Measurements from ENCODE around the gene ACRBP.

The ACRBP gene

DNA sequence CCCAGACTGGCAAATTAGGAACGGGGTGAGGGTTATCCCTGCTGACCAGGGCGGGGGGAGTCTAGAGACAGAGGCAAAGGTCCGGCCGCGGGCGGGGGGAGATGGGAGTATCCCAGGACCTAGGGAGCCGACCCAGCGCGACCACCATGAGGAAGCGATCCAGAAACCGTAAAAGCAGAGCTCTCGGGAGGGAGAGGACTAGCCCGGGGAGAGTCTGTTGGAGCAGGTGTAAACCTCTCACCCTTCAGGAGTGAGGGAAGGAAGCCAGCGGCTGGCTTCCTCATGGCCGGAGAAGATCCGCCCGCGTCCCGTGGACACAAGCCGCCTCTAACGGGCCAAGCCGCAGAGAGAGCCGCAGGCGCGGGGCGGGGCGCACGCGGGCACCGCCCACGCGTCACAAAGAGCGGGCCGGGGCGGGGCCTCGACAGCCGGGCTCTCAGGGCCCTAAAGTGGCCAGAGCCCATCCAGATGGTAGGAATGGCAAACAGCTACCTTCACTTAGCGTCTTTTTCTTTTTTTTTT is at the start of gene ACRBP:
Gene ACRBP, minus strand, starts transcription at position 350 of the 522 bp plus-strand sequence. Its CDS starts 66 bp downstream, at position 284.
- H3K4me3 ChIP-seq (ENCODE audit: low read depth, low read length): peak within 1 kb of the TSS; percentile 55
- TF ChIP-seq, protein P1, sequence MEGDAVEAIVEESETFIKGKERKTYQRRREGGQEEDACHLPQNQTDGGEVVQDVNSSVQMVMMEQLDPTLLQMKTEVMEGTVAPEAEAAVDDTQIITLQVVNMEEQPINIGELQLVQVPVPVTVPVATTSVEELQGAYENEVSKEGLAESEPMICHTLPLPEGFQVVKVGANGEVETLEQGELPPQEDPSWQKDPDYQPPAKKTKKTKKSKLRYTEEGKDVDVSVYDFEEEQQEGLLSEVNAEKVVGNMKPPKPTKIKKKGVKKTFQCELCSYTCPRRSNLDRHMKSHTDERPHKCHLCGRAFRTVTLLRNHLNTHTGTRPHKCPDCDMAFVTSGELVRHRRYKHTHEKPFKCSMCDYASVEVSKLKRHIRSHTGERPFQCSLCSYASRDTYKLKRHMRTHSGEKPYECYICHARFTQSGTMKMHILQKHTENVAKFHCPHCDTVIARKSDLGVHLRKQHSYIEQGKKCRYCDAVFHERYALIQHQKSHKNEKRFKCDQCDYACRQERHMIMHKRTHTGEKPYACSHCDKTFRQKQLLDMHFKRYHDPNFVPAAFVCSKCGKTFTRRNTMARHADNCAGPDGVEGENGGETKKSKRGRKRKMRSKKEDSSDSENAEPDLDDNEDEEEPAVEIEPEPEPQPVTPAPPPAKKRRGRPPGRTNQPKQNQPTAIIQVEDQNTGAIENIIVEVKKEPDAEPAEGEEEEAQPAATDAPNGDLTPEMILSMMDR (IDR thresholded peaks at IDR 0.05; ENCODE audit: low read depth, low read length): no peak
- TF ChIP-seq MYC (IDR thresholded peaks at IDR 0.05; ENCODE audit: low read depth, low read length) (peak; percentile 40; the same call in 1 of the 2 replicates), POLR2A (IDR thresholded peaks at IDR 0.05; ENCODE audit: extremely low read depth, insufficient read length) (peak; percentile 71)
- TF ChIP-seq, protein P2, sequence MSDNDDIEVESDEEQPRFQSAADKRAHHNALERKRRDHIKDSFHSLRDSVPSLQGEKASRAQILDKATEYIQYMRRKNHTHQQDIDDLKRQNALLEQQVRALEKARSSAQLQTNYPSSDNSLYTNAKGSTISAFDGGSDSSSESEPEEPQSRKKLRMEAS (IDR thresholded peaks at IDR 0.05; ENCODE audit: low read depth, low read length): no peak
- DNase-seq (ENCODE audit: low read depth): peak; percentile 82

DNA sequence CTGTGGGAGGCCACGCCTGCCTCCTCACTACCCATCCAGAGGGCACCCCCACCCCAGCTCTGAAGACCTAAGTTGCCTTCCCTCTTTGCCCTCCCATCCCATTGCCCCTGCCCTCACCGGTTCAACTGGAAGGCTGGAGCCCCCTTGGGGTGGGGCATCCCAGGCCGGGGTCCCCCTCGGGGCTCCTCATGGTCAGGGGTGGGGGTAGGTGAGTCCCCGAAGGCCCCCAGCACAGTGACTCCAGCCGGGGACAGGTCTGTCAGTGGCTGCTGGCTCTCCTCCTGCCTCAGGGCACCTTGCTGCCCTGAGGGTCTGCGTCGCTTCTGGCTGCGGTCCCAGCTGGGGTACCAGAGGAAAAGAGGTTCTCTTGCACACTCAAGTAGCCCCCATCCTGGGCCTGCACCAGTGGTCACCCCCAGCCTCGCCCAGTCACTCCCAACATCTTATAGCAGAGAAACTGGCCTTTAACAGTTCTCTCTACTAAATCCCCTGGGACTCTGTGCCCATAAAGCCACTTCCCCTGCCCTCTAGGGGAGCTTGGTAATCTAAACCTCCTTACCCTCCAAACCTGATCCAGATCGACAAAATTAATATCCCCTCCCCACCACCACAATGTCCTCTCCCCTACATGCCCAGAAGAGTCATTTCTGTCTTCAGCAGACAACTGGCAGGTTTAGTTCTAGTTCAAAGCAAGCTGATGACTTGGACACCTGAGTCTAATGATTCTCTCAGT is 48.2 kb upstream of the ACRBP start:
- H3K4me3 ChIP-seq (ENCODE audit: low read depth, low read length): no peak overlapping the region
- peak; percentile 83 for DNase-seq (ENCODE audit: low read depth)
- no peak for TF ChIP-seq POLR2A (IDR thresholded peaks at IDR 0.05; ENCODE audit: extremely low read depth, insufficient read length)
- no peak for TF ChIP-seq MYC (IDR thresholded peaks at IDR 0.05; ENCODE audit: low read depth, low read length)
- TF ChIP-seq, protein P1 (IDR thresholded peaks at IDR 0.05; ENCODE audit: low read depth, low read length): no peak
- TF ChIP-seq, protein P2 (IDR thresholded peaks at IDR 0.05; ENCODE audit: low read depth, low read length): no peak

DNA sequence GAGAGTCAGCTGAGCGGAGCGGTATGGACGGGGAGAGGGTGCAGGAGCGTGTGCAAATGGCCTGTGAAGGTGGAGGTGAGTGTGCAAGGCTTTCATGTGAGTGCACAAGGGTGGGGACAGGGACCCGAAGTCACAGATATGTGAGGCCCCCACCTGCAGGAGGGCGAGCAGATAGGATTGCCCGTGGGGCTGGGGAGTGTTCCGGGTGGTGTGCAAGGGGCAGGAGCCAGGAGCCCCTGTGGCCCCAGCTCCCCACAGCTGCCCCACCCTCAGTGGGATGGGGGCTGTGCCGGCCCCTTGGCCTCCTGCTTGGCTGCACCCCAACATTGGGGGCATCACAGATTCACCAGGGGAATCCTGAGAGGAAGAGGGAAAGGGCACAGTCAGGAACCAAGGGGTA is 47.5 kb upstream of the ACRBP start:
- TF ChIP-seq POLR2A (IDR thresholded peaks at IDR 0.05; ENCODE audit: extremely low read depth, insufficient read length): no peak
- TF ChIP-seq MYC (IDR thresholded peaks at IDR 0.05; ENCODE audit: low read depth, low read length): no peak
- TF ChIP-seq, protein P1 (IDR thresholded peaks at IDR 0.05; ENCODE audit: low read depth, low read length): no peak
- TF ChIP-seq, protein P2 (IDR thresholded peaks at IDR 0.05; ENCODE audit: low read depth, low read length): no peak
- H3K4me3 ChIP-seq (ENCODE audit: low read depth, low read length): no peak overlapping the region

DNA sequence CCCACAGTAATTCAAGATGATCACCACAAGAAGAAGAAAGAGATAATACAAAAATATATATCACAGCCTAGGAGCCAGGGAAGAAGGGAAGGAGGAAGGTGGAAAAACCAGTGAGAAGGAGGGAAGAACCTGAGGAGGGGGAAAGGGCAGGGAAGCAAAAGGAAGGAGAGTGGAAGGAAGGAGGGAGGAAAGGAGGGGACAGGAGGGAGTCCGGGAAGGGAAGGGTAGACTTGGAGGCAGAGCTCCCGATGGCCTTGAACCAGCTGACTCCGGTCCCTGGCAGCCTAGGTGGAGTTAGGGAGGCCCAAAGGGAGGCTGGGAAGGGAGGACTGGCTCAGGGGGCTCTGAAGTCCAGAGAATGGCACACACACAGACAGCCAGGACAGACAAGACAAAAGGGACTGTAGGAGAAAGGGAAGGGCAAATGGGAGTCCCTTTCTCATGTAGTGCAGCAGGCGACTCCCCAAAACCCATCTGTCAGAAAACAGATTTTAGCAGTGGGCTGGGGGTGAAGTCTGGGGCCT is 46.7 kb upstream of the ACRBP start:
- no peak overlapping the region for H3K4me3 ChIP-seq (ENCODE audit: low read depth, low read length)
- TF ChIP-seq, protein P1 (IDR thresholded peaks at IDR 0.05; ENCODE audit: low read depth, low read length): no peak
- TF ChIP-seq MYC (IDR thresholded peaks at IDR 0.05; ENCODE audit: low read depth, low read length): no peak
- TF ChIP-seq POLR2A (IDR thresholded peaks at IDR 0.05; ENCODE audit: extremely low read depth, insufficient read length): no peak
- no peak for DNase-seq (ENCODE audit: low read depth)

More for the DNA sequence above, 47.5 kb upstream of the ACRBP start:
- DNase-seq (ENCODE audit: low read depth): no peak

DNA sequence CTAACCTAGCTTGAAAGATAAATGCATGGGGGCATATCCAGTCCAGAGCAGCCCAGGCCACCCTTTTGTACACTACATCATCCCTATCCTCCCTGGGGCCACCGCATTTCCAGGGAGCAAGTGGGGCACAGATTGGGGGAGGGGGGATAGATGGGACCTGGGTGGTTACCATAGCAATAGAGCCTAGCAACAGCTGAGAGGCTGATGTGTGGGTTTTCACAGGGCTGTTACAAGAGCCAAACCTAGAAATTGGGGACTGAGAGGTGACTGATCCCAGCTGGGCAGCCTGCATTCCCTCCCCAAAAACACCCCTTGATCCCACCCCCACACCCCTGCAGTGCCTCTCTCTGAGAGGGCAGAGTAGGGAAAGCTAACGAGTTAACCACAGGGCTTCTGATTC is 45.7 kb upstream of the ACRBP start:
- no peak overlapping the region for H3K4me3 ChIP-seq (ENCODE audit: low read depth, low read length)
- no peak for DNase-seq (ENCODE audit: low read depth)
- TF ChIP-seq, protein P1 (IDR thresholded peaks at IDR 0.05; ENCODE audit: low read depth, low read length): no peak
- TF ChIP-seq MYC (IDR thresholded peaks at IDR 0.05; ENCODE audit: low read depth, low read length) (no peak), POLR2A (IDR thresholded peaks at IDR 0.05; ENCODE audit: extremely low read depth, insufficient read length) (no peak)
- TF ChIP-seq, protein P2 (IDR thresholded peaks at IDR 0.05; ENCODE audit: low read depth, low read length): no peak

All from NB4 (cell line).